ENCODE data around the gene CDC42BPB. TPM values are rescaled to one million over a fixed set of nuclear protein-coding genes. Genes with fewer than 3 reads are reported as not detected.
A peak's percentile ranks its signal among the peaks of the same experiment; 100 is the strongest.
"Not testable (repeated sequence)": the region's sequence is repeated elsewhere in the genome, so short reads cannot be mapped to it uniquely, and the experiment has no call there.

The CDC42BPB gene
- total RNA-seq, 4 donors from 2014 or later: 145 to 255 (median 197) TPM

- Histone ChIP-seq H3K4me1 (peaks cover 0 to 20% (median 0%) of the 10 kb centered on the region in 4 donors), H3K27ac (no peak overlapping the region), H3K9me3 (no peaks in the 10 kb centered on the region), H3K27me3 (no peaks in the 10 kb centered on the region), H3K4me3 (no peak overlapping the region), H3K36me3 (no peaks in the 10 kb centered on the region)
- DNase-seq: peak in 1 of 3 donors; percentile 15
- TF ChIP-seq POLR2A (IDR thresholded peaks at IDR 0.05) (no peak), CTCF (IDR thresholded peaks at IDR 0.05) (peak in 1 of 6 experiments; percentile 7)
These were observed 30.4 kb downstream of the CDC42BPB start for GRCh38 chr14:103026988-103027387.

- peaks cover 0 to 12% (median 0%) of the 10 kb centered on the region in 4 donors for H3K4me1 ChIP-seq
- not testable (repeated sequence) for H3K27ac ChIP-seq, H3K9me3 ChIP-seq, H3K27me3 ChIP-seq, H3K4me3 ChIP-seq, H3K36me3 ChIP-seq
- DNase-seq: peak in 1 of 3 donors; percentile 11
These were observed 31.2 kb downstream of the CDC42BPB start for GRCh38 chr14:103026196-103026595.

GRCh38 chr14:103023881-103024473, 33.4 kb downstream of the CDC42BPB start:
- H3K4me3 ChIP-seq: no peak overlapping the region
- H3K4me1 ChIP-seq: peaks cover 0 to 14% (median 0%) of the 10 kb centered on the region in 4 donors
- H3K9me3 ChIP-seq: no peaks in the 10 kb centered on the region
- no peaks in the 10 kb centered on the region for H3K27me3 ChIP-seq
- H3K27ac ChIP-seq: peak overlapping the region in 2 of 4 donors; percentile 56 to 57
- peak in 2 of 3 donors; percentile 24 to 43 for DNase-seq
- H3K36me3 ChIP-seq: no peaks in the 10 kb centered on the region
- TF ChIP-seq POLR2A (IDR thresholded peaks at IDR 0.05) (no peak), CTCF (IDR thresholded peaks at IDR 0.05) (no peak)

GRCh38 chr14:103022685-103023044, 34.7 kb downstream of the CDC42BPB start:
- peak overlapping the region in 1 of 4 donors; percentile 32 for H3K27ac ChIP-seq
- no peaks in the 10 kb centered on the region for H3K27me3 ChIP-seq
- DNase-seq: no peak
- H3K9me3 ChIP-seq: no peaks in the 10 kb centered on the region
- no peak for TF ChIP-seq CTCF (IDR thresholded peaks at IDR 0.05)
- TF ChIP-seq POLR2A (IDR thresholded peaks at IDR 0.05): no peak
- no peaks in the 10 kb centered on the region for H3K36me3 ChIP-seq
- H3K4me3 ChIP-seq: no peak overlapping the region
- peaks cover 0 to 14% (median 0%) of the 10 kb centered on the region in 4 donors for H3K4me1 ChIP-seq

DNA sequence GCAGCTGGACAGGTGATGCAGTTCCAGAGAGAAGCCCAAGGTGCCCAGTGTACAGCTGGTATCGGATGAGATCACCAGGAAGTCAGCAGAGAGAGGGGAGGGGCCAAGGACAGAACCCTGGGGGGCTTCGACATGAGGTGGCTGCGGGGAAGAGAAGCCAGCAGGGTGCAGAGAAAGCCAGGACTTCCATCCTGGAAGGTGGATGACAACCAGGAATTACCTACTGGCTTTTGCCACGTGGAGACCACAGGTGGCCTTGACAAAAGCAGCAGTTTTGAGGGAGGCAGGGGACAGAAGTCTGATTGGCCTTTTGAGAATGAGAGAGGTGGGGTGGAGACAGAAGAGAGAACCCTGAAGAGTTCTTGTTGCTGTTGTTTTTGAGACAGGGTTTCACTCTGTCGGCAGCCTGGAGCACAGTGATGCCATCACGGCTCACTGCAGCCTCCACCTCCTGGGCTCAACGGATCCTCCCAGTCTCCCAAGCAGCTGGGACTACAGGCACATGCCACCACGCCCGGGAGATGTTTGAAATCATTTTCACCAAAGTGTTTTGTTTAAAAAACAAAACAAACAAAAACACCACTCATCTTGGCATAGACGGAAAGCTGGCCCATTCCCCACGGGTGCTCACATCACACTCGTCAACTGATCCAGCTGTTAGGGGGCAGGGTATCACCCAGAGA, 35.2 kb downstream of the CDC42BPB start:
- Histone ChIP-seq H3K27ac (peak overlapping the region in 1 of 4 donors; percentile 32), H3K4me3 (no peak overlapping the region), H3K9me3 (no peaks in the 10 kb centered on the region), H3K4me1 (peaks cover 0 to 14% (median 0%) of the 10 kb centered on the region in 4 donors), H3K36me3 (no peaks in the 10 kb centered on the region), H3K27me3 (no peaks in the 10 kb centered on the region)
- TF ChIP-seq CTCF (IDR thresholded peaks at IDR 0.05) (no peak), POLR2A (IDR thresholded peaks at IDR 0.05) (no peak)
- DNase-seq: peak in 1 of 3 donors; percentile 21

- no peak overlapping the region for H3K4me3 ChIP-seq
- no peaks in the 10 kb centered on the region for H3K9me3 ChIP-seq
- no peaks in the 10 kb centered on the region for H3K36me3 ChIP-seq
- H3K27me3 ChIP-seq: no peaks in the 10 kb centered on the region
- peak overlapping the region in 1 of 4 donors; percentile 32 for H3K27ac ChIP-seq
- peaks cover 0 to 14% (median 0%) of the 10 kb centered on the region in 4 donors for H3K4me1 ChIP-seq
- DNase-seq: peak in 1 of 3 donors; percentile 26
- no peak for TF ChIP-seq CTCF (IDR thresholded peaks at IDR 0.05)
- TF ChIP-seq POLR2A (IDR thresholded peaks at IDR 0.05): no peak
These were observed 35.7 kb downstream of the CDC42BPB start for GRCh38 chr14:103021684-103022001.

All from Peyer's patch (tissue), 4 donors.